HUES6 (cell line): Measurements from ENCODE around the gene MYLK4.

Experiments
- H3K27ac ChIP-seq: 2 replicates; pipeline ENCODE4 v1.7.0; 2013; ENCODE audit warnings: low read depth, mild to moderate bottlenecking, low read length, inconsistent platforms
- H3K27me3 ChIP-seq: 2 replicates; pipeline ENCODE4 v1.6.1; 2013; ENCODE audit warnings: low read length; ENCODE audit not compliant: control insufficient read depth, insufficient read depth
- H3K36me3 ChIP-seq: 2 replicates; pipeline ENCODE4 v1.6.1; 2013; ENCODE audit warnings: low read length; ENCODE audit not compliant: control insufficient read depth, insufficient read depth
- H3K4me1 ChIP-seq: 2 replicates; pipeline ENCODE4 v1.6.1; 2013; ENCODE audit warnings: low read length; ENCODE audit not compliant: control insufficient read depth, insufficient read depth
- H3K4me3 ChIP-seq: 2 replicates; pipeline ENCODE4 v1.5.1; 2013; ENCODE audit warnings: low read depth, low read length
- H3K9ac ChIP-seq: one replicate; pipeline ENCODE4 v1.6.1; 2013; ENCODE audit warnings: mild to moderate bottlenecking, low read length
- H3K9me3 ChIP-seq: 2 replicates; pipeline ENCODE4 v1.6.1; 2013; ENCODE audit warnings: low read depth, low read length; ENCODE audit not compliant: control insufficient read depth, insufficient read depth

The MYLK4 gene

GRCh38 chr6:2626401-2626800, 124.3 kb downstream of the MYLK4 start:
- peaks cover 10% of the 10 kb centered on the region; the same call in 1 of the 2 replicates for H3K4me1 ChIP-seq
- H3K4me3 ChIP-seq, result no peak overlapping the region
- no peak overlapping the region for H3K9ac ChIP-seq
- no peaks in the 10 kb centered on the region for H3K9me3 ChIP-seq
- no peaks in the 10 kb centered on the region for H3K27me3 ChIP-seq
- H3K27ac ChIP-seq, result no peak overlapping the region
- H3K36me3 ChIP-seq, result no peaks in the 10 kb centered on the region

GRCh38 chr6:2625581-2625980, 125.1 kb downstream of the MYLK4 start:
- H3K27me3 ChIP-seq, result no peaks in the 10 kb centered on the region
- H3K9ac ChIP-seq, result no peak overlapping the region
- no peaks in the 10 kb centered on the region for H3K36me3 ChIP-seq
- no peak overlapping the region for H3K4me3 ChIP-seq
- H3K9me3 ChIP-seq, result no peaks in the 10 kb centered on the region
- peaks cover 2% of the 10 kb centered on the region; the same call in 1 of the 2 replicates for H3K4me1 ChIP-seq
- no peak overlapping the region for H3K27ac ChIP-seq

GRCh38 chr6:2624177-2624576, 126.5 kb downstream of the MYLK4 start:
- Histone ChIP-seq H3K27me3 (no peaks in the 10 kb centered on the region), H3K27ac (no peak overlapping the region), H3K9me3 (no peaks in the 10 kb centered on the region), H3K36me3 (no peaks in the 10 kb centered on the region), H3K4me1 (no peaks in the 10 kb centered on the region; the same call in 1 of the 2 replicates), H3K9ac (no peak overlapping the region), H3K4me3 (no peak overlapping the region)

GRCh38 chr6:2623295-2623694, 127.4 kb downstream of the MYLK4 start:
- no peak overlapping the region for H3K27ac ChIP-seq
- H3K27me3 ChIP-seq, result no peaks in the 10 kb centered on the region
- H3K36me3 ChIP-seq, result no peaks in the 10 kb centered on the region
- no peak overlapping the region for H3K4me3 ChIP-seq
- no peaks in the 10 kb centered on the region for H3K9me3 ChIP-seq
- H3K9ac ChIP-seq, result no peak overlapping the region
- H3K4me1 ChIP-seq, result no peaks in the 10 kb centered on the region; the same call in 1 of the 2 replicates

GRCh38 chr6:2622671-2623070, 128.1 kb downstream of the MYLK4 start:
- H3K27me3 ChIP-seq, result no peaks in the 10 kb centered on the region
- no peak overlapping the region for H3K4me3 ChIP-seq
- H3K9ac ChIP-seq, result no peak overlapping the region
- no peaks in the 10 kb centered on the region; the same call in 1 of the 2 replicates for H3K4me1 ChIP-seq
- no peak overlapping the region for H3K27ac ChIP-seq
- no peaks in the 10 kb centered on the region for H3K36me3 ChIP-seq
- H3K9me3 ChIP-seq, result no peaks in the 10 kb centered on the region

DNA sequence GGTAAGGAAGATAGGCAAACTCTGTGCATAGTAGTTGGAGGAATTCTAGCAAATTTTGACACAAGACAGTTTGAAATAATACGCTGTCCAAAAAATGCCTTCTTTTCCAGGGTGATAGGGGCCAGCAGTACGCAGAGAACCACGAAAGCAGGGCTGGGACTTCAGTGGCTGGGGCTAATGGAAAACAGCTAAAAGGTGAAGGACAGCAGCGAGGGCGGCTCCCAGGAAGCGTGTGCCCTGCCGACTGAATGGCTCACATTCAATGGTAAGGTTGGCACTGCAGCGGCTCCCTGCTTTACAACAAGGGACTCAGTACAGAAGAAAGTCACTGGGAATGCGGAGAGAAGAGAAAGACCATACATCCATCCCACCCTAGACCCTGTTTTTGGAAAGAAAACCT, 131.1 kb downstream of the MYLK4 start:
- Histone ChIP-seq H3K4me3 (no peak overlapping the region), H3K9ac (no peak overlapping the region), H3K27me3 (no peaks in the 10 kb centered on the region), H3K4me1 (no peaks in the 10 kb centered on the region; the same call in 1 of the 2 replicates), H3K36me3 (no peaks in the 10 kb centered on the region), H3K27ac (no peak overlapping the region), H3K9me3 (no peaks in the 10 kb centered on the region)

GRCh38 chr6:2617729-2618128, 133.0 kb downstream of the MYLK4 start:
- no peak overlapping the region for H3K9ac ChIP-seq
- no peak overlapping the region for H3K27ac ChIP-seq
- no peaks in the 10 kb centered on the region for H3K4me1 ChIP-seq
- H3K27me3 ChIP-seq, result no peaks in the 10 kb centered on the region
- 0 out of 2 replicates have a peak, but pooled peaks cover 5% of the 10 kb centered on the region for H3K9me3 ChIP-seq
- no peaks in the 10 kb centered on the region for H3K36me3 ChIP-seq
- H3K4me3 ChIP-seq, result no peak overlapping the region

DNA sequence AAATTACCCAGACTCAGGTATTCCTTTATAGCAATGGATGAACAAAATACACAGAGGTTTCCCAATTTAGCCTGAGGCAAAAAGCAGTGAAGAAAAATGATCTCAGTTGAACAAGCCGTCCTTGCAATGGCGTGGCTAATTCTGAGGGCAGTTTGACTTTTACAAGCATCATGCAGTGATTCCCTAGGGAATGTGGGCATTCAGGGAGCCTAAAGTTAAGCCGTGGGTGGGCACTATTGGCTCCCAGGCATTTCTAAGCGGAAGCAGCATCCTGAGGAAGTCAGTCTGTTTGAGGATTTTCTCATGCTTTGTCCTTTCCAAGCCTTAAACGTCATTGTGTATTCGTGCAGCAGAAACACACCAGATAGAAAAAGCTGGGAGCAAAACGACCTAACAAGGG, 133.9 kb downstream of the MYLK4 start:
- H3K4me1 ChIP-seq, result no peaks in the 10 kb centered on the region
- no peak overlapping the region for H3K9ac ChIP-seq
- H3K4me3 ChIP-seq, result no peak overlapping the region
- no peaks in the 10 kb centered on the region for H3K27me3 ChIP-seq
- H3K9me3 ChIP-seq, result 0 out of 2 replicates have a peak, but pooled peaks cover 5% of the 10 kb centered on the region
- H3K36me3 ChIP-seq, result no peaks in the 10 kb centered on the region
- H3K27ac ChIP-seq, result no peak overlapping the region

GRCh38 chr6:2615251-2615650, 135.5 kb downstream of the MYLK4 start:
- H3K9me3 ChIP-seq, result 0 out of 2 replicates have a peak, but pooled peaks cover 5% of the 10 kb centered on the region
- H3K9ac ChIP-seq, result no peak overlapping the region
- H3K27me3 ChIP-seq, result no peaks in the 10 kb centered on the region
- H3K27ac ChIP-seq, result no peak overlapping the region
- H3K36me3 ChIP-seq, result no peaks in the 10 kb centered on the region
- no peak overlapping the region for H3K4me3 ChIP-seq
- H3K4me1 ChIP-seq, result no peaks in the 10 kb centered on the region

DNA sequence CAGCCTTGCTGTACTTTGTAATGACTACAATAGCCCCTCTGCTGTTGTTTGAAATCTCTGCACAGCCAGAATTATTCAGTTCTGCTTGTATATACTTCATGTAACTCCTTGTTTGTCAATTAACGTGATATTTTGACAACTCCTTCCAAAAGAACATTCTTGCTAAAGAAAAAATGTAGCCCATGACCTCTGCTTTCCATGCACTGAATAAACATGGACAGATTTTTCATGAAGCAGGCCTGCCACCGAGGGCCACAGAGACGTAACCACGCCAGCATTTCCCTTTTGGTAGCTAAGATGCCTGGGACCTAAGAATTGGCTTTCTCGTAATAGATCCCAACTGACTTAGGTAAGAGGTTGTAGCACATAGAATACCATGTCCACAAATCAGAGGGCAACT, 135.9 kb downstream of the MYLK4 start:
- H3K36me3 ChIP-seq, result no peaks in the 10 kb centered on the region
- H3K4me1 ChIP-seq, result no peaks in the 10 kb centered on the region
- H3K27me3 ChIP-seq, result no peaks in the 10 kb centered on the region
- H3K9ac ChIP-seq, result no peak overlapping the region
- no peak overlapping the region for H3K4me3 ChIP-seq
- no peak overlapping the region for H3K27ac ChIP-seq
- 0 out of 2 replicates have a peak, but pooled peaks cover 5% of the 10 kb centered on the region for H3K9me3 ChIP-seq

DNA sequence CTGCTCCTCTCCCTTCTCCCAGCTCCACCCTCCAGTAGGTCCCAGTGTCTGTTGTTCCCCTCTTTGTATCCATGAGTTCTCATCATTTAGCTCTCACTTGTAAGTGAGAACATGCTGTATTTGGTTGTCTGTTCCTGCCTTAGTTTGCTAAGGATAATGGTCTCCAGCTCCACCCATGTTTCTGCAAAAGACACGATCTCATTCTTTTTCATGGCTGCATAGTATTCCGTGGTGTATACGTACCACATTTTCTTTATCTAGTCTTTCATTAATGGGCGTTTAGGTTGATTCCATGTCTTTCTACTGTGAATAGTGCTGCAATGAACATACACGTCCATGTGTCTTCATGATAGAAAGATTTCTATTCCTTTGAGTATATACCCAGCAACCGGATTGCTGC, 136.6 kb downstream of the MYLK4 start:
- Histone ChIP-seq H3K27ac (no peak overlapping the region), H3K36me3 (no peaks in the 10 kb centered on the region), H3K4me3 (no peak overlapping the region), H3K27me3 (no peaks in the 10 kb centered on the region), H3K9me3 (0 out of 2 replicates have a peak, but pooled peaks cover 5% of the 10 kb centered on the region), H3K9ac (no peak overlapping the region), H3K4me1 (no peaks in the 10 kb centered on the region)
